GM18517 (cell line): Measurements from ENCODE around the gene GRID2.

ENCODE experiments used
- ATAC-seq: cut with Tn5 transposase; IDR thresholded peaks from one replicate; pipeline ENCODE4 v1.9.1; 2021; ENCODE audit warnings: mild to moderate bottlenecking, moderate library complexity; ENCODE audit not compliant: unreplicated experiment

Gene GRID2

DNA sequence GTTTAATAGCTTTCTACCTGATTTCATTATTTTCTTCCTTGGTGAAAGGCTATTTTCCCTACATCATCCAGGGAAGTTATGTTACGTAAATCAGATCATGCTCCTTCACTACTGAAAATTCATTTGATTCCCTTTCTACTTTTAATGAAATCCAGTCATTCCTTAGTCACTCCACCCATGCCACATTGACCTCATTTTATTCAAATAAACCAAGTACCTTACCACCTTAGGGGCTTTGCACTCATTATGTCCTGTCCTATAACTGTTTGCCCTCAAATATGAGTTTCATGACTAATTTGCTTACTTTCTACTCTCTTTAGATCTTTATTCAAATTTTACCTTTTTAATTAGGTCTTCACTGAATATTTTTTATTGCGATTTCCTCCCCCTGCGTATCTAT is 374.0 kb downstream of the GRID2 start:
- no peak for ATAC-seq

DNA sequence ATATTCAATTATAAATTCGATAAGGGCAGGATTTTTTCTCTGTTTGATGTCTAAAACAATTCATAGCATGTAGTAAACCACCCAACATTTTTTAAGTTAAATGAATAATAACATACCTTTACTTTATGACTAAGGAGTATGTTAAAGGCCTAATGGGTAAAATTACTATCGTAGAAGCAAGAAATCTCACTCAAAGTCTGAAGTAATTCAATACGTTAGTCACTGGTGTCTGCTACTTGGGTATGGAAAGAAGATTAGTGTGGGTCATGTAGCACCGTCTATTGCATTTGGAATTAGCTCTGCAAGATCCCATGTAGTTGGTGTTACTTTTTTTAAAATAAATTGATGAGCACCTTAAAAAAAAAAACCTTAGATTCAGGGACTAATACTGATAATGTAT is 374.5 kb downstream of the GRID2 start:
- no peak for ATAC-seq

DNA sequence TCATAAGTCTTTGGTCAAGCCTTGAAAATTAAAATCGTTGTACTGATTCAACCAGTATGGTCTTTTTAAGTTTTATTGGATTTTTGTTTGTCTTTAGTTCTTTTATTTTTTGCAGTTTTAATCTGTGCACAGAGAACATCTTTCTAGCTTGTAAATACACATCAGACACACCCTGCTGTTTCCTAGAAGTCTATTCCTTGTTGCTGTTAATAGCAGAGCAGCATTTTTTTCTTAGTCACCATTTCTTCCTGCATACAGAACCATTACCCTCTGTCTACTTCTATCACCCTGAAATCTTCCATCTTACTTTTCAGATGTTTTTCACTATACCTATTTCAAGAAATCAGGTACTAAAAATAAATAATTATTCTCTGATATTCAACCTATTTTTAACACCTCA is 375.4 kb downstream of the GRID2 start:
- ATAC-seq = no peak

DNA sequence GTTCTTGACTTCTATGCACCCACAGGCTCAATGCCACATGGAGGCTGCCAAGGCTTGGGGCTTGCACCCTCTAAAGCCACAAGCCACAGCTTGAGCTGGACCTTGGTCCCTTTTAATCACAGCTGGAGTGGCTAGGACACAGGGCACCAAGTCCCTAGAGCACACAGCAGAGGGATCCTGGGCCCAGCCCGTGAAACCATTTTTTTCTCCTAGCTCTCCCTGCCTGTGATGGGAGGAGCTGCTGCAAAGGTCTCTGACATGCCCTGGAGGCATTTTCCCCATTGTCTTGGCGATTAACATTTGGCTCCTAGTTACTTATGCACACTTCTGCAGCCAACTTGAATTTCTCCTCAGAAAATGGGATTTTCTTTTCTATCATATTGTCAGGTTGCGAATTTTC is 410.9 kb downstream of the GRID2 start:
- ATAC-seq = no peak

DNA sequence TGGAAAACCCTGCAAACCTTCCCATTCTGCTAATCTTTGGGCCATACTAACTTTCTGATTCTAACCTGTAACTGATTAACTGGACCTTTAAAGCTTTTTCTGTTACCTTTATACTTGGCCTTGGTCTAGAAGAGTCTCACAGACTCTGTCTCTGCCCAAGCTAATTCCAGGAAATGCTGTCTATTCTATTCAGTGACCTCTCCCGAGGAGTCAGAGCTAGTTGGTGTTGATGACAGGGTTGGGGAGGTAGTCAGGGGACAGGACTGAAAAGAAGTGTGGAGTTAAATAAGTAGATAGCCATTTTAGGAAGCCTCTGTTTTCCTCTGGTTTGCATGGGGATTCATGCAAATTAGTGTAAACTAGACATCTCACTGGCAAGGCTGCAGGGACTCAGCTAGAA is 429.5 kb downstream of the GRID2 start:
- ATAC-seq = no peak

DNA sequence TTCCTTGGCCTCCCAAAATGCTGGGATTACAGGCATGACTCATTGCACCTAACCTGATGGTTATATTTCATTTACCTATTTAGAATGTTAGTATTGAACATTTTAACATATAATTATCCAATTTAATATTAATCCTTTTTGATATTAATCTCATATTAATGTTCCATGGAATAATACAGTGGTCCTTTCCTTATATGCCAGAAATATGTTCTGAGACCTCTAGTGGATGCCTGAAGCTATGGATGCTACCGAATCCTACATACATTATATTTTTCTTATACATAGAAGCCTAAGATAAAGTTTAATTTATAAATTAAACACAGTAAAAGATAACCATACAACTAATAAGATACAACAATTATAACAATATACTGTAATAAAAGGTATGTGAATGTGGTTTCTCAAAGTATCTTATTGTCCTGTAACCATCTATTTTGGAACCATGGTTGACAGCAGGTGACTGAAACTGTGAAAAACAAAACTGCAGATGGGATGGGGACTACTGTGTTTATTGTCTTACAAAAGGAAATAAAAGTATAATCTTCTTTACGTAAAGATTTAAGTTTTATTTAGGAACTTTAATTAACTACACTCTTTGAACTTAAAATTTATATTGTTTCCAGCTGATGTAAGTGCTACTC is 431.4 kb downstream of the GRID2 start:
- ATAC-seq = no peak

DNA sequence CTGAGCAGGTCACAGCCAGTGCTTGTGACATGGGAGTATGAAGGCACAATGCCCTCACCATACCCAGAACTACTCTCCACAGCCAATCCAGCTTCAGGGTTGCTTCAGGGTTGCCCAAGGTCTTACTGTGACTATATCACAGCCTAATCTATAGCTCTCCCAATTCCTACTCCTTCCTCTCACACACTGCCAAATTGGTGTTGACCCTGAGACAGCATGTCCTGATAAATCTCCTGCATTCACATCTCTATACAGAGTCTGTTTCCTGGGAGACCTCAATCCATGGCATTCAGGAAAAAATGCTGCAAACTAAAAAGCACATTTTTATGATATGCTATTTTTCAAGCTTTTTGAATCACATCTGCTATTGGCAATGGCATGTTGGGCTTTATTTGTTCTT is 456.7 kb downstream of the GRID2 start:
- ATAC-seq = no peak

DNA sequence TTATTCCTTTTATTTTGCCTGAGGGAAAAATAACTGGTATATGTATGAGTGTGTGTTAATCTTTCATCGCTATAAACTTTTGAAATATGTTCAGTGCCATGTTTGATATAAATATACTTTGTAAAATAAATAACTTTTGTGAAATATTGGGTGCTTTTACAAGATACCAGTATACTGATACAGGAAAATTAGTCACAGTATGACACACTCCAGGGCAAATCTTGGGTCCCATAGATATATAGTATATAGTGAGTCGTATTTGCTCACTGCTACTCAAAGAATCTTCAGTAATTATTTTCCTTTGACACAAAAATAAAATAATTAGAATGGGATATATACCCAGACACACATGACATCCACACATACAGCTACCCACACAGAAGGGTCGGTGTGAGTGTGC is 472.3 kb downstream of the GRID2 start:
- no peak for ATAC-seq

DNA sequence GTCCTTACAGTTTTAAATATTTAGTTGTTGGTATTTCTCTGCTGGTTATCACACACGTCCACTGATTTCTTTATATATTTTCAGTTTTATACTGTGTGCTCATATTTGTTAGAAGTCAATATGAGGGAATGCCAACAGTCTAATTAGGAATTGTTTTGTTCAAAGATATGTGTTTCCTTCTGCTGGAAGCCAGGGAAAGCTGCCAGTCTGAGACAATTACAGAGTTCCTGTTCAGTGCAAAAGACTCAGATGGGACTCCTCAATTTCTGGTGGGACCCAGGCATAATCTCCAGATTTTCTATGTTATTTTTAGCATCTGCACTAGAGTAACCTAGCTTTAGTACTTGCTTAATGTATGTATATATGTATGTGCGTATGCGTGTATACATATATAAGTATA is 486.0 kb downstream of the GRID2 start:
- no peak for ATAC-seq

DNA sequence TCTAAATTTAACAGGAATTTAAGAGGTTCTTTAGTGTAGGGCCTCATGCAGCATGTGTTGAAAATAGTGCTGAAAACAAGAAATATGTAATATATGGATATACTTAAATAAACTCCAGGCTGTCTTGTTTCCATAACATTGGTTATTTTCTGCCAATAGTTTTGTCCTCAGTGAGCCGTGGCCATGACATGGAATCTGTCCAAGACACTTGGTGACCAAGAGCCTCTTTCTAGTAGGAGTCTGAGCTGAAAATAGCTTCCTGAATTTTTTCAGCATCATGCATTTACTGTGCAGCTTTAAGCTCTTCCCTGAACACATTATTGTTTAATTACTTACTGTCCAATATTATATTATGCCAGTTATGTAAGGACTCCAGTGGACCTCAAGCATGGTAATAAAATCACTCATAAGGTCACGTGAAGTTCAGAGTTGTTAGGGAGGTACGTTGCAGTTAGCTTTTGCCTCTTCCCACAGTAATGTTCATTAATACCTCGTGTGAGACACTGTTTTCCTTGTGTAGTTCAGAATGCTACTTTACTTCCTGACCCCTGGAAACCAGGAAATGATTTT is 488.2 kb downstream of the GRID2 start:
- no peak for ATAC-seq

DNA sequence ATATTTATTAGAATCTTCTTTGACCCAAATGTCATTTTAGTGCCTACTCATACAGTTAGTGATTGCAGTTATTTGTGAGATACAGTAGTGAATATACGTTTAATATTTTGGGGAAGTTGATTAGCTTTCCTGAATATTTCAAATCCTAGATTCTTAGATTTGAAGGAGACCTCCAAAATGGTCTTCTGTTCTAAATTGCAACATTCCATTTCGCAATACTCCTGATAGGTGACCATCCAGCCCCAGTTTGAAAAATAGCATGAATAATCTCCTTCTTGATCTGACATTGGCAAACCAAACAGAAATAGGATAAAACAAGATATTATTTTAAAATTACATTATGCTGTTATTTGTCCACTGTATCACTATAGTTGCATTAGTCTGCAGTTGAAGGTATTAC is 505.6 kb downstream of the GRID2 start:
- ATAC-seq = no peak

DNA sequence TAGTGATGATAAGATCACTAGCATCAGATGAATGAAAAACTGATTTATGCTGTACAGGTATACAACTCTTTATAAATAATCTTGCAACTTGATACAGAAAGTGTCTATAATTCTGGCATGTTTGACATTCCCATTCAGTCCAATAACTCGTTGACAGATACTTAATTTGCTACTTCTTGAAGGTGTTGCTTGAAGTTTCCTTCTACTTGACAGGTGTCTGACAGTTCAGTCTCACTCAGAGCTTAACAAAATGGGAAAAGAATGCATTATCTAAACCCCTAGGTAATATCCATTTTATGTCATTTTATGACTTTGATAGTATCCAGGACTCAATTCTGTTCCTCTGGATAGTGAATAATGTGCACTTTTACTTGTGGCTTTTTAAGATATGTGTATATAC is 508.9 kb downstream of the GRID2 start:
- no peak for ATAC-seq

DNA sequence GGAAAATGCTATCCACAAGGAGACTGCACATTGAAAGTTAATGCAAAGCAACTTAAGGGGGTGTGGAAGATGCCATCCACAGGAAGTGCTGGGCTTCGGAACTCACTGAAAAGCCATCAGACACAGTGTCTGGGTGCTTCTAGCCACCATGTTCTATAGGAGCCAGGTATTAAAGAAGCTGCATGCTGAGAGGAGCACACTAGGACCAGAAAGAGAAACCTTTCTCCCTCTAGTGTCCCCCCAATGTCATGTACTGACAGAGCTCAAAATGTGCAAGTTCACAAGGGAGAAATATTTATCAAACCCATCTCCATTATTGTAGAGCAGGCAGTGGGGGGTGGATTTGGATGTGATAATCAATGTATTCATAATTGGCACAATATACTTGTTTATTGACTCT is 510.9 kb downstream of the GRID2 start:
- ATAC-seq = no peak

DNA sequence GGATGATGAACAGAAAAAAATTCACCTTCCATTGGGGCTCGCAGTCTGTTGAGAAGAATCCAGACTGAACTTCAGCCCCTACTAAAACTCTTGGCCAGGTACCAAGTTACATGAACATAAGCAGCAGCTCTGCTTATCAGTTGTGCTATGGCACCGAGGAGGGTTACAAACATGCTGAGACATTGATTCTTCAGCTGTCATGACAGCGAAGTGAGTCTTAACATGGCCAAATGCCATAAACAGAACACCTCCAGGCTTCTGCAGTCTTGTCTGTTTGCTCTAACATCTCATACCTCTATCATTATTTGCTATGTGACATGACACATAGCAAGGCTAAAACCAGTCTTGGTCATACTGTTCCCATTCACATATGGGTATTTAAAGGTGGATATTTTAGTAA is 521.5 kb downstream of the GRID2 start:
- ATAC-seq = no peak

DNA sequence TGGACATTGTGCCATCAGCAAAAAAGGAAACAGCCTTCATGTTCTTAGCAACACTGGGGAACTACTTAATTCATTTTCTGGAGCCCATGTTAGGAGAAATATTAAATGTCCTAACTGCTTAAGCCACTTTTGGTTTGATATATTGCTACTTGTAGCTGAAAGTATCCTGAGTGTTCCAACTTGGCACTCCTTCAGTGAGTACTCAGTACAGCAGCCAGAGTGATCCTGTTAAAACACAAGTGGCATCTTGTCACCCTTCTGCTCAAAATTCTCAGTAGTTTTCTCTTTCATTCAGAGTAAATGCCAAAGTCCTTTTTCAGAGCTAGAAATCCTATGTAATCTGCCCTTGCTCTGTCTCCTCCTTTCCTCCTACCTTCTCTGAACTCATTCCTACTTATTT is 522.0 kb downstream of the GRID2 start:
- no peak for ATAC-seq

DNA sequence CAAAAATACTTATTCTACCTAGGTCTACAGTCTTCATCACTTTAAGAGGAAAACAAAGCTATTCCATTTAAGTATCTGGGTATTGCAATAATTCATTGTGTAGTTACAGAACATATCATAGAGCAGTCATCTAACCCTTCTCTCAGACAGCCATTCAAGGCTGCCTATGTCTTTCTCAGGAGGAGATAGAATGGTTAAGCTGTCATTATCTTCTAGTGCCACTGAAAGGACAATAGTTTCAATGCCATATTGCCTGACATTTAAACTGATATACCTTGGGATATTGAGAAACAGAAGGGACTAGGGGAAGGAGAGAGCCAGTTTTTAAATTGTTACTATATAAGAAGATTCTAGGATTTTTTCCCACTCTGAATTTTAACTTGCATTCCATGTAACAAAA is 527.0 kb downstream of the GRID2 start:
- no peak for ATAC-seq

DNA sequence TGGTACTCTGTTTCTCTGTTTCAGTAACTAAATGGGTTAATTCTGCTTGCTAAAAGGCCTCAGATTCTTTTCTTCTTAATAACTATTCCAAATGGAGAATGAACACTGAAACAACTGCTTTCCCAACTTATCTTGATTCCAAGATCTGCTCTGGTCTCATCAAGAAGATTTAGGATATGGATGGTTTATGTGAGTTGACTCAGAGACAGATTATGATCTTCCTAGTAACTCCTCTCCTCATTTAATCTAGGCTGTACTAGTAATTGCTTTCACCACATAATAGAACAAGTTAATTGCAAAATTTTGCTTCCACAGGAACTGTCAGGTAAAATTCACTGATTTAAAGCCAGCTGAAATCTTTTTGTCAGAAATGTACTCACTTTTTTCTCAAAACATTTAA is 537.1 kb downstream of the GRID2 start:
- no peak for ATAC-seq

DNA sequence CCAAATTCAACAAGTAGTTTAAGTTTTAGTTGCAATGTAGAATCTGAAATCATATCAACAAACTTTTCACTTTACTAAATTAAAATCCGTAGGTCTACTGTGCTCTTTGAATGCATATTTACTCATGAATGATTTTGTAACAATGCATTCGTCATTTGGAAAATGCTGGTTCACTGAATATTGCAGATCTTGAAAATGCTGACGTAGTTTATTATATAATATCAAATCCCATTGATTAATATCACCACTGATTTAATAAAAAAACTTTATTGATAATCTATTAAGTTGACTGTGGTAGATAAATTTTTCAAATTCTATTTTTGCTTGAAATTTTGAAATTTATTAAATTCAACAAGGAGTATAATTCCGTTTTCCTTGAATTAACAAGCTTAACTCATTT is 540.0 kb downstream of the GRID2 start:
- ATAC-seq = no peak

DNA sequence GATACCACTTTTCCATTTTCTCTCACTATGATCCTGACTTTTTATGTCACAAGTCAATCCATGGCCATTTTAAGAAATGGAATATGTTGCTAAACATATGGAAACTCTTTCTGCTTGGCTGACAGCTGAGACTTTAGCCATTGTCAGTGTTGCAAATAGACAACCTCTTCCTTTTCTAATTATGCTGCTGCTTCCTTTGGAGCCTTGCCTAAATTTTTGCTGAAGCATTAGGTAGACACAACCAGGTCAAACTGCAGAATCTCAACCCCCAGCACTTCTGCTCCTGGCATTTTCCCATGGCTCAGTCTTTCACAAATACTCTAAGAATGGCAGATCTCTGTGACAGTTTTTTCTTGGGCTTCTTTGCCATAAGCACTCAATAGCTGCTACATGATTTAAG is 543.3 kb downstream of the GRID2 start:
- ATAC-seq = no peak

DNA sequence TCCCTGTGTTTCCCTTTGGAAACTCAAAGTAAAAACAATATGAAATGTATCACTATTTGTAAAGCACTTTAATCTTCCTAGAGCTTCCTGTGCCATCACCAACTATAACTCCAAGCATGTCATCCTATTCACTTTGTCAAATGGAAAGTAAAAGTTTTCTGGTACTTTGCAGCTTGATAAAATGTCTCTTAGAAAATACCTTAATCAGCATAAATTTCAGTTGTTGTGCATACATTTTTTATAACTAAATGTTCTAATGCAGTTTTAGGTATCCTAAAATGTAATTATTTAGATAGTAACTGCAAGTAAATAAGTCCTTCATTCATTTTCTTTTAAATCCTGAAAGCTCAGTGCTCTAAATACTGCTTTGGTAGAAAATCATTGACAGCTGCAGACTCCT is 558.7 kb downstream of the GRID2 start:
- ATAC-seq = no peak

DNA sequence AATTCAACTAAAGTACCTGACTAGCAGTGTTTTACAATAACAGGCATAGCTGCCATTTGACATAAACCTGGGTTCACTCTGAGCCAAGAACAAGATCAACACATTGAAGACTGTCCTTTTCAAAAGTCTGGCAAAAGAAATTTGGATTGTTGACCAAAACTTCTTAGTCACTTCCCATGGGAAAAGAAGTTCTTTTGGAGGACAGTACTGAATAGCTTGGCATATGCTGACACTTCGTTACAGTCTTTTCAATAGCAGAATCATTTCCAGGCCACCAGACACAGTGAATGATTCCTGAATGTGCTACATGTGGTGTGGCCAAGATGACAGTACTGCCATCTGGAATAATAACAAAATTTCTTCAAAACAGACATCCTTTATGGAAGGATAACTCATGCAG is 560.3 kb downstream of the GRID2 start:
- no peak for ATAC-seq

DNA sequence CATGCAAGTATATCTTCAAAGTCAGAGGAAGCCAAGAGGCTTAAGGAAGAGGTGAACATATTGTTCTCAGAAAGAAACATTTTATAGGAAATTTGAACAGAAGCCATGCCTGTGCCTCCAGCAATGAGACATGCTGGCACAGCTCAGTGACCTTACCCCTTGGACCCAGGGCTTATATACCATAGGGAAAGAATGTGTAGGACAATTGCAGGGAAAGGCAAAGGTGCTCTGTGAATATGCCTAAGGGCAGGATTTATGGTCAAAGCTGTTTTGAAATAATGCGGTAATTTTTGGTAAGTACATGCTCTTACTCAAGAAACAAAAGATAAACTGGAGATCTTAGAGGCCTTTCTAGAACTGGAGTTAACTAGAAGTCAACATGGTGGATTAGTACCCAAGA is 568.8 kb downstream of the GRID2 start:
- no peak for ATAC-seq

DNA sequence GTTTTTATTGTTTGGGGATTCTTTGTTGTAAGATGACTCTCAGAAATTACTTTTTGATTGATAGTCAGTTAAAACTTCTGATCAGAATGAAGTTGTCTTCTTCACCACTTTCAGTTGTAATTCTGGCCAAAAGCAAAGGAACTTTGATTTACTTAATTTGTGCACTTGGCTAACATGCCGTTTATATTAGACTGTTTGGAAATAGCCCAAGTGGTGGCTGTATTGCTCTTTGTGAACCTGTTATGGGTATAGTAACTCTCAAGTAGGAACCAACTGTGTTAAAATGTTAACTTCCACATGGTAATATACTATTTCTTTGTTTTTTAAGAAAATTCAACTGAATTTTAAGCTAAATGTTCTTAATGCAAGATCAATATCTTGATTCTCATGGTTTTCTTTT is 581.9 kb downstream of the GRID2 start:
- ATAC-seq = no peak
